GM12892 (cell line): Measurements from ENCODE around the gene FXYD4.

Experiments
- POLR2A ChIP-seq: IDR thresholded peaks from 2 replicates; pipeline ENCODE4 v1.6.1; 2011; ENCODE audit warnings: low read depth, low read length, control low read depth
- POLR2AphosphoS5 ChIP-seq: IDR thresholded peaks from 2 replicates; pipeline ENCODE4 v1.6.1; 2011; ENCODE audit warnings: low read depth, low read length, control low read depth
- TAF1 ChIP-seq: IDR thresholded peaks from 2 replicates; pipeline ENCODE4 v1.6.1; 2011; ENCODE audit warnings: low read depth, mild to moderate bottlenecking, control low read depth, low read length, borderline replicate concordance

DNA sequence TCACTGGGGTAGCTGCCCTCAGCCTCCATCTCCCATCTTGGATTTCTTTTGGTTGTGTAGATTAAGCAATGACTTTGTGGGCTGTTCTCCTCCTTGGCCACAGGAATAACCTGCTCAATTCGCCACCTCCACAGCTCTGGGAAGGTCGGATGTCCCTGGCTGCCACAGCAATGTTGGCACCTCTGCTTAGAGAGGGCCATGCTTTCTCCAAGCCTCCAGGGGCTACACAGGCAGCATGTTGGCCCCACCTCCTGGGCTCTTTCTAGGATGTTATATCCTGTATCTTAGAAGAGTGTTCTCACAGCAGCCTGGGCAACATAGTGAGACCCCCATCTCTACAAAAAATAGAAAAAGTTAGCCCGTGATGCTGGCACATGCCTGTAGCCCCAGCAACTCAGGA lies 35.4 kb upstream of the FXYD4 start:
- TF ChIP-seq POLR2AphosphoS5 (no peak), TAF1 (no peak), POLR2A (no peak)
